HL-60 (cell line): Measurements from ENCODE around the gene PLEKHG4B.

Source experiments
- DNase-seq, 2 experiments: peaks; one replicate each; pipeline ENCODE4 v3.0.0-alpha.2; 2010 to 2020; ENCODE audit warnings: low read depth in 1 of 2, low spot score in 1 of 2
- H3K27ac ChIP-seq: fragments of 250-450 bp; sonication (Bioruptor Pico); replicated peaks from 2 replicates; pipeline ENCODE4 v1.5.1; 2020; ENCODE audit warnings: mild to moderate bottlenecking, moderate library complexity
- H3K27me3 ChIP-seq: fragments of 250-450 bp; sonication (Bioruptor Pico); 2 replicates; pipeline ENCODE4 v1.5.1; 2021; ENCODE audit warnings: mild to moderate bottlenecking, moderate library complexity; ENCODE audit not compliant: insufficient read depth, poor library complexity, severe bottlenecking
- H3K4me3 ChIP-seq: replicated peaks from 2 replicates; pipeline ENCODE4 v1.5.1; 2011; ENCODE audit warnings: mild to moderate bottlenecking, control low read depth, low read length; ENCODE audit not compliant: insufficient read depth
- CTCF ChIP-seq: IDR thresholded peaks from one replicate; pipeline ENCODE4 v1.5.1; 2011; ENCODE audit warnings: low read length, control low read depth, inconsistent platforms; ENCODE audit not compliant: insufficient read depth
- GABPA ChIP-seq: IDR thresholded peaks from 2 replicates; pipeline ENCODE4 v1.6.1; 2012; ENCODE audit warnings: low read depth
- POLR2AphosphoS5 ChIP-seq: IDR thresholded peaks from 2 replicates; pipeline ENCODE4 v1.6.1; 2012; ENCODE audit warnings: low read depth
- SPI1 ChIP-seq: IDR thresholded peaks from 2 replicates; pipeline ENCODE4 v1.6.1; 2012; ENCODE audit warnings: low read depth, mild to moderate bottlenecking, borderline replicate concordance
- TF ChIP-seq, protein P1 (sequence below): IDR thresholded peaks from 2 replicates; pipeline ENCODE4 v1.6.1; 2012; ENCODE audit warnings: low read depth; ENCODE audit not compliant: insufficient replicate concordance

Gene PLEKHG4B

DNA sequence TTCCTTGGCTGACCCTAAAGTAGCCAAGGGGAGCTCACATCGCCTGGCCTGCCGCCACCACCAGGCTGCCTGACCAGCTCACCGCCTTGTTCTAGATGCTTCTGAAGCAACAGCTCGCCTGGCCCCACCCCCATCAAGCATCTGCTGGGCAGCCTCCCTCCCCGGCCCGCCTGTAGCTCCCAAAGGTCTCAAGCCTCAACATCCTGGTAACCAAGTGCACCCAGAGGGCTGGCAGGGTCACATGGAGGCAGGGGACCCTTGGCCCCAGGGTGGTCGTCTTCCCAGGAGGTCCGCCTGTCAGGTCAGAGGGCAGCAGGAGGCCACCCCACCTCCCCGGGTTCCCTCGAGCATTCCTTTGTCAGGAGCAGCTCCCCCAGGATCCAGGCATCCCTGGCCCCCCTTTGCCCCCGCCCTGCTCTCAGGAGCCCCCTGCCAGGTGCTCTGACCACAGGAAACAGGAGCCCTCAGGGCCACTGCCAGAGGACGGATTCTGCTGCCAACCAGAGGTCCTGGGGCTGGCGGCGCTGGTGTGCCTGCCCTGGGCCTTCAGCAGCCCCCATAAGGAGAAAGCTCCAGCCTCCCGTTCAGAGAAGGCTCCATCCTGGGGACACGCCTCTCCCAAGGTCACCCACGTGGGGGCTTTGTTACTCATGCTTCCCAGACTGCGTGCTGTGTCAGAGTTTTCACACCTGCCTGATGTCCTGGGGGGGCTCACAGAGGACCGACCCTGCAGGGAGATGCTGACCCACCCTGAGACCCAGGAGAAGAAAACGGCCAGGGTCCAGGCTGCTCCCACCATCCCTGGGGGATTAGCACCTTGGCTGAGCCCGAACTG lies 95.9 kb downstream of the PLEKHG4B start:
- DNase-seq: no peak
- Histone ChIP-seq H3K27ac (no peak overlapping the region), H3K27me3 (no peaks in the 10 kb centered on the region), H3K4me3 (no peak overlapping the region)
- no peak for TF ChIP-seq POLR2AphosphoS5

GRCh38 chr5:188488-189481 lies 96.8 kb downstream of the PLEKHG4B start:
- H3K27ac ChIP-seq: no peak overlapping the region
- DNase-seq: peak; percentile 51 to 77
- no peaks in the 10 kb centered on the region for H3K27me3 ChIP-seq
- no peak overlapping the region for H3K4me3 ChIP-seq
- peak; percentile 84 for TF ChIP-seq CTCF
- TF ChIP-seq POLR2AphosphoS5: no peak
- TF ChIP-seq GABPA: no peak
- TF ChIP-seq, protein P1, sequence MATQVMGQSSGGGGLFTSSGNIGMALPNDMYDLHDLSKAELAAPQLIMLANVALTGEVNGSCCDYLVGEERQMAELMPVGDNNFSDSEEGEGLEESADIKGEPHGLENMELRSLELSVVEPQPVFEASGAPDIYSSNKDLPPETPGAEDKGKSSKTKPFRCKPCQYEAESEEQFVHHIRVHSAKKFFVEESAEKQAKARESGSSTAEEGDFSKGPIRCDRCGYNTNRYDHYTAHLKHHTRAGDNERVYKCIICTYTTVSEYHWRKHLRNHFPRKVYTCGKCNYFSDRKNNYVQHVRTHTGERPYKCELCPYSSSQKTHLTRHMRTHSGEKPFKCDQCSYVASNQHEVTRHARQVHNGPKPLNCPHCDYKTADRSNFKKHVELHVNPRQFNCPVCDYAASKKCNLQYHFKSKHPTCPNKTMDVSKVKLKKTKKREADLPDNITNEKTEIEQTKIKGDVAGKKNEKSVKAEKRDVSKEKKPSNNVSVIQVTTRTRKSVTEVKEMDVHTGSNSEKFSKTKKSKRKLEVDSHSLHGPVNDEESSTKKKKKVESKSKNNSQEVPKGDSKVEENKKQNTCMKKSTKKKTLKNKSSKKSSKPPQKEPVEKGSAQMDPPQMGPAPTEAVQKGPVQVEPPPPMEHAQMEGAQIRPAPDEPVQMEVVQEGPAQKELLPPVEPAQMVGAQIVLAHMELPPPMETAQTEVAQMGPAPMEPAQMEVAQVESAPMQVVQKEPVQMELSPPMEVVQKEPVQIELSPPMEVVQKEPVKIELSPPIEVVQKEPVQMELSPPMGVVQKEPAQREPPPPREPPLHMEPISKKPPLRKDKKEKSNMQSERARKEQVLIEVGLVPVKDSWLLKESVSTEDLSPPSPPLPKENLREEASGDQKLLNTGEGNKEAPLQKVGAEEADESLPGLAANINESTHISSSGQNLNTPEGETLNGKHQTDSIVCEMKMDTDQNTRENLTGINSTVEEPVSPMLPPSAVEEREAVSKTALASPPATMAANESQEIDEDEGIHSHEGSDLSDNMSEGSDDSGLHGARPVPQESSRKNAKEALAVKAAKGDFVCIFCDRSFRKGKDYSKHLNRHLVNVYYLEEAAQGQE: no peak

DNA sequence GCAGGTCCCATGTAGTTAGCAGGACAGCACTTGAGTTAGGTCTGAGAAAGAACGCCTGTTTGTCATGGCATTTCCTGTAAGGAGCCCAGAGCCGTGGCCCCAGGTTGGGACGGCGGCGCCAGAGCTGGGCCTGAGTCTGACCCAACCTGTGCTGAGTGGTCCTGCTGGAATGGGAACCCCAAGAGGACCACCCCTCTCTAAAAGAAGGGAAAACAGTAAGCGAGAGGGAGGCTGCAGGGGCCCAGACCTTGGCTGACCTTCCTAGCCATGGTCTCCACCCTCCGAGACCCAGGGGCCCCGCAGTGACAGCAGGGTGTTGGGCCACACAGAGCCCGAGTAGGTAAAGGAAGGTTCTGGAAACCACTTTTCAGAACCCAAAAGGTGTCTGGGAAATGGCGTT lies 97.5 kb downstream of the PLEKHG4B start:
- Histone ChIP-seq H3K27me3 (no peaks in the 10 kb centered on the region), H3K27ac (no peak overlapping the region), H3K4me3 (no peak overlapping the region)
- TF ChIP-seq SPI1 (no peak), GABPA (no peak)
- no peak for DNase-seq

- no peak for DNase-seq
- no peak overlapping the region for H3K4me3 ChIP-seq
- no peak for TF ChIP-seq POLR2AphosphoS5
- no peak for TF ChIP-seq CTCF
- TF ChIP-seq SPI1: no peak
- no peak for TF ChIP-seq GABPA
- TF ChIP-seq, protein P1: no peak
- no peaks in the 10 kb centered on the region for H3K27me3 ChIP-seq
- no peak overlapping the region for H3K27ac ChIP-seq
Observed at GRCh38 chr5:189976-190365, 98.0 kb downstream of the PLEKHG4B start.
